Large intestine (tissue), 3 donors: ENCODE measurements around the gene CACTIN. TPM values are rescaled to one million over a fixed set of nuclear protein-coding genes. Genes with fewer than 3 reads are reported as not detected.

ENCODE experiments used
- DNase-seq, 2 donors: peaks; one replicate each; pipeline versions ENCODE4 v3.0.0 to v3.0.0-alpha.2; 2013
- H3K27ac ChIP-seq: one replicate; pipeline ENCODE4 v1.5.1; 2013; ENCODE audit warnings: low read length
- H3K27me3 ChIP-seq: 2 replicates; pipeline ENCODE4 v1.6.1; 2013; ENCODE audit warnings: low read length; ENCODE audit not compliant: control insufficient read depth, insufficient read depth
- H3K36me3 ChIP-seq: 2 replicates; pipeline ENCODE4 v1.6.1; 2013; ENCODE audit warnings: low read length; ENCODE audit not compliant: control insufficient read depth, insufficient read depth
- H3K4me1 ChIP-seq: one replicate; pipeline ENCODE4 v1.6.1; 2013; ENCODE audit warnings: low read length; ENCODE audit not compliant: control insufficient read depth, insufficient read depth
- H3K4me3 ChIP-seq: one replicate; pipeline ENCODE4 v1.5.1; 2013; ENCODE audit warnings: low read length
- H3K9me3 ChIP-seq: one replicate; pipeline ENCODE4 v1.6.1; 2013; ENCODE audit warnings: mild to moderate bottlenecking, low read depth, low read length, moderate library complexity; ENCODE audit not compliant: control insufficient read depth
- WGBS: methylation state at CpG from one replicate; pipeline ENCODE4 v1.1.5; 2013; ENCODE audit warnings: low lambda C conversion rate; ENCODE audit not compliant: insufficient coverage; 5-methylcytosine and 5-hydroxymethylcytosine counted together
- polyA plus RNA-seq: library from polyadenylated mRNA; unstranded; fragments of 120-200 nt; gene quantifications from one replicate; pipeline ENCODE4 v1.2.1, GENCODE V29; 2013

The CACTIN gene
- polyA plus RNA-seq, 1 donor: 17.5 TPM

DNA sequence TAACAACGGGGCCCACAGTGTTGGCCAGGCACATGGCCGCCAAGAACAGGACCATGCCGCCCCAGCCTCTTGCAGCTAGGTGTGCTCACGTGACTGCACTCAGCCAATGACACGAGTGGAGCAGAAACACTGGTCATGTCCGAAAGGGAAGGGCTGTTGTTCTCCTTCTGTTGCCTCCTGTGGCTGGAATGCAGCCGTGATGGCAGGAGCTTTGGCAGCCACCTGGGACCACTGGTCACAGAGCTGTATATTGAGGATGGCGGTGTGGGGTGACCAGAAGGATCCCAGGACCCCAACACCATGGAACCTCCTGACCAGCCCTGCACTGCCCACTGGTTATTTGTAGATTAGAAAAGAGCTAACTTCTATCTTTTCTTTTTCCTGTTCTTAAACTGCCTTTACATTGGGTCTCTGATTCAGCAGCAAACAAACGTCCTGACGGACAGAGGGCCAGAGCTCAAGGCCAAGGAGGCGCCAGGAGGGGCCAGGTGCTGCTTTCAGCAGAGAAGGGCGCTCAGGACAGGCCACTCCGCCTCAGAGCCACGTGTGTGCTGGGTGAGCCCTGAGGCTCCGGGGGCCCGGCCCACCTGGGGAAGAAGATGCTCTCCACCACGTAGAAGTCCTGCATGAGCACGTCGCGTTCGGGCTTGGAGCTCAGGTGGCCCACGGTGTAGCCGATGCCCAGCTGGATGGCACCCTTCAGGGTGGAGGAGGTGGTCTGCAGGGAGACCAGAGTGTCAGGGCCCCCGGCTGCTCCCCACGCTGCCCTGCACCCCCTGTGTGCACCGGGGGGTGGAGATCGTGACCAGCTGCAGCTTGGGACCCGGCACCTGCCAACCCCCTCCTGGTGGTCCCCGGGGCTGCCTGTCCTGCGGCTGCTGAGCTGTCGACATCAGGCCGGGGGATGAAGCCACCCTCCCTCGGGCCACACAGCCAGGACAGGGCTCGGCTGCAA lies 35.0 kb upstream of the CACTIN start:
- no peak for DNase-seq
- H3K27me3 ChIP-seq: no peaks in the 10 kb centered on the region
- H3K27ac ChIP-seq: no peak overlapping the region
- peaks cover 5% of the 10 kb centered on the region for H3K4me1 ChIP-seq
- H3K36me3 ChIP-seq: peaks cover 65% of the 10 kb centered on the region
- peaks cover 13% of the 10 kb centered on the region for H3K9me3 ChIP-seq
- WGBS: 100% methylated on average over 1 of the region's 34 CpGs
- no peak overlapping the region for H3K4me3 ChIP-seq

DNA sequence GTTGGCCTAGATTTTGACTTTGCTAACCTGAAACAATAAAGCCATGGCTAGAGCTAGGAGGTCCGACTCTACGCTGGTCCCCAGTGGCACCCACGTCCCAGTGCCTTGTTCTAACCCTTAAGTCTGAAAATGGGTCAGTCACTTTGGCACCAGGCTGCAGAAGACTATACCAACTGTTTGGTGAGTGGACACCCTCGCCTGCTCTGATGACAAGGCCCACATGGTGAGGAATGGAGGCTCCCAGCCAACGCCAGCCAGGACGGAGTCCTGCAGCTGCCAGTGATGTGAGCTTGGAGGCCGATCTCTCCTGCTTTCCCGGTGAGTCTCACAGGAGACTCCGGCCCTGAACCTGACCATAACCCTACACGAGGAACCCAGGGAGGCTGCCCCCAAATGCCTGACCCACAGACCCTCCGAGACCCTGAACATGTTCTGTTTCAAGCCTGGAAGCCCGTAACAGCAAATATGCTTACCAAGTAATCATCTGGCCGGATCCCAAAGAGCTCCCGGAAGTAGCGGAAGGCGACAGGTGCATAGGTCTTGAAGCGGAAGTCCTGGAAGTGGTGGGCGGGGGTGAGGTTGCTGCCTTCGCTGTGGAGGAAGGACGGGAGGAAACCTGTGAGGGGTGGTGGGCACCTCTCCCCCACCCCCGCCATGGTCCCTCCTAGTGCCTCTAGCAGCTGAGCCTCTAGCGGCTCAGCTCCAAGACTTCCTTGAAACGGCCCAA lies 34.1 kb upstream of the CACTIN start:
- Histone ChIP-seq H3K9me3 (peaks cover 18% of the 10 kb centered on the region), H3K27ac (no peak overlapping the region), H3K4me1 (no peaks in the 10 kb centered on the region), H3K27me3 (no peaks in the 10 kb centered on the region), H3K4me3 (no peak overlapping the region), H3K36me3 (peaks cover 67% of the 10 kb centered on the region)
- no peak for DNase-seq
- no CpG with 5 or more reads among the region's 23 CpGs for WGBS

DNA sequence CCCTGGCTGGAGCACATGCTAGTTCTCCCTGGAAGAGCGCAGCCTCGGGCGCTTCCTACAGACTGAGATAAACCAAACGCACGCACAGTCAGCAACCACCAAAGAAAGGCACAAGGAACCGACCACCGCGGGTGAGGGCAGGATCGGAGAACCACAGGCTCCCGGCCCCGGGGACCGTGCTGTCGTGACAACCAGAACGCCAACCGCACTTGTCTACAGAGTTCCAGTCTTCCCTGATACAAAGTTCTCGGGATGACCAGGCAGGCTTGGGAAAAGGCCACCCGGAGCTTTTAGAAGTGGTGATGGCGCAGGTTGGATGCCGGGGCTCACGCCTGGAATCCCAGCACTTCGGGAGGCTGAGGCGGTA lies 33.1 kb upstream of the CACTIN start:
- no peak for DNase-seq
- H3K27me3 ChIP-seq: no peaks in the 10 kb centered on the region
- H3K27ac ChIP-seq: no peak overlapping the region
- H3K4me3 ChIP-seq: no peak overlapping the region
- H3K4me1 ChIP-seq: no peaks in the 10 kb centered on the region
- no CpG with 5 or more reads among the region's 22 CpGs for WGBS
- peaks cover 18% of the 10 kb centered on the region for H3K9me3 ChIP-seq
- H3K36me3 ChIP-seq: peaks cover 65% of the 10 kb centered on the region

DNA sequence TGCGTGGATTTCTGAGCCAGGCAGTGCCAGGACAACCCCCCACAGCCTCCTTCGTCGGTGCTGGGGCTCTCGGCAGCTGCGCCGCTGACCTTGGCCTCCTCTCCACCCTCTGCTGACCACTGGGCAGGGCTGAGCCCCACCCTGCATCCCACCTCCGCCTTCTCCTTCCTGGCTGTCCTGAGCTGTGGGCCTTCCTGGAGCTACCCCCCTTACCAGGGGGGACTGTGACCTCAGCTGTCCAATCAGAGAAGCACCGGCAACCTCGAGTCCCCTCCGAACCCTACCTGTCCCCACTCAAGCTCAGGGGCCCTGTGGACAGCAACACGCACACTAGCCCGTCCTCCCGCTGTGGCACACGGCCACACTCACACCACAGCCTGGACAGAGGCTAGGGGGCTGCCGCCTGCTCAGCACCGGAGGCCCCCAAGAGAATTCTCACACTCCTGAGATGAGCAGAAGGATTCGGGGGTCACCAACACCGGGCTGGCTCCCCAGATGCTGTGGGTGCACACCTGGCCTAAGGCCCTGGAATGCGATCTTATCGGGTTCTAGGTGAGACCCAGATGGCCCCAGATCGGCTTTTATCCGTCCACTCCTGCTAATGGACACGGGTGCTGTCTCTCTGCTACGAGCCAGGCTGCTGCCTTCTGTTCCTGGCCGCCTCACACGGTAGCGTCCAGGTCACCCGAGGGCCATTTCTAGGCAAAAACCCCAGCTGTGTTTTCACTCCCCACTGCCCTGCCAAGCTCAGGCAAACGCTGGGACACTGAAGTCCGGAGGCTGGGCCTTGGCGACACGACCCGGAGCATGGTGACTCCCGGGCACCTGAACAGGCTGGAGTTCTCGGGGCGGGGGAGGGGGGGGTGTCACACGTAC lies 32.5 kb upstream of the CACTIN start:
- H3K27me3 ChIP-seq: no peaks in the 10 kb centered on the region
- no peak overlapping the region for H3K27ac ChIP-seq
- no peak for DNase-seq
- H3K36me3 ChIP-seq: peaks cover 63% of the 10 kb centered on the region
- peaks cover 18% of the 10 kb centered on the region for H3K9me3 ChIP-seq
- no peak overlapping the region for H3K4me3 ChIP-seq
- H3K4me1 ChIP-seq: no peaks in the 10 kb centered on the region
- WGBS: no CpG with 5 or more reads among the region's 37 CpGs

DNA sequence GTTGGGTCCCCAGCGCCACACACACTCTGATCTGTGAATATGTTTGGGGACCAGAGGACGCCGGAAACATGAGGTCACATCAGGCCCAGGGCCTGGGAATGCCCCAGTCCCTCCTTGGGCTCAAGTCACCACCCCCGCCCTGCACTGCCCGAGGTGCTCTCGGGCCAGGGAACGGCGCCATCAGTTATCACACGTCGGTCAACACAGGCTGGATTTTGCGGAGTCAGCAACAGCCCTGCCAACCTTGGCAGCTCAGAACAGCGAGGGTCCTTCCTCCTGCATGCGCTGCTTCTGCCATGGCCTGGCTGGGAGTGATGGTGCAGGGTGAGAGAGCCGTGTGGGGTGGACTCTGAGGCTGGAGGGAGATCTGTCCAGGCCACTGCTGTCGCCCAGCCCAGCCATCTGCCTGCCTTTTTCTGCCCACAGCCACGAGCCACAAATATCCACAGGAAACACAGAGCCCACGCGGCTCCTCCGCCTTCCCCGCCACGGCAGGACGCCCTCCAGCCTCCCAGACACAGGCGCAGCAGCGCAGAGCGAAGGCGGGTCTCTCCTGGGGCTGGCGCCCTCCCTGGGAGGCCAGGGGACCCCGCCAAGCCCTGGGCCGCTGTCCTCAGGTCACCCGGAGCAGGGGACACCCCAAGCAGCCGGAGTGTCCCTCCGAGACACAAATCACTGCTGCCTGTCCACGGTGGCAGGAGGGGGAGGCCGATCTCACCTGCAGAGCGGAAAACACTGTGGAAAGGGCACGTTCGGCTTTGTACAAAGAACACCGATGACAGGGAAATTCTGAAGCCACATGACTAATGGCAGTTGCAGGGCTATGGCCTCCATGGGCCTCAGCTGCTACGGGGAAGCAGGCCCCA lies 31.6 kb upstream of the CACTIN start:
- Histone ChIP-seq H3K36me3 (peaks cover 63% of the 10 kb centered on the region), H3K4me1 (no peaks in the 10 kb centered on the region), H3K27ac (no peak overlapping the region), H3K4me3 (no peak overlapping the region), H3K27me3 (no peaks in the 10 kb centered on the region), H3K9me3 (peaks cover 18% of the 10 kb centered on the region)
- no peak for DNase-seq
- no CpG with 5 or more reads among the region's 39 CpGs for WGBS

DNA sequence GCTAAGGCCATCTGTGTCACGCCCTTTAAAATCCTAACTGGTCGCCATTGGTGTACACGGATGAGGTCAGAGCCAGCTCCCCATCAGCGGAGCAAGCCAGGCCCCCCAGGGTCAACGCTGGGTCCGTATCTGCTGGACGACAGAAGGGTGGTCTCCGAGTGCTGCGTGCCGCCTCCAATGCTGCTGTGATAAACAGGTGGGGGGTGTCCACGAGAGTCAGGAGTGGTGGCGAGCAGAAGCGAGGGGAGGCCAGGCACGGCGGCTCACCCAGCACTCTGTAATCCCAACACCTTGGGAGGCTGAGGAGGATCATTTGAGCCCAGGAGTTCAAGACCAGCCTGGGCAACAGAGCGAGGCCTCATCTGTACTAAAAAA lies 30.8 kb upstream of the CACTIN start:
- peaks cover 68% of the 10 kb centered on the region for H3K36me3 ChIP-seq
- H3K27me3 ChIP-seq: no peaks in the 10 kb centered on the region
- no peak overlapping the region for H3K4me3 ChIP-seq
- no peak overlapping the region for H3K27ac ChIP-seq
- DNase-seq: no peak
- peaks cover 18% of the 10 kb centered on the region for H3K9me3 ChIP-seq
- WGBS: no CpG with 5 or more reads among the region's 16 CpGs
- no peaks in the 10 kb centered on the region for H3K4me1 ChIP-seq

DNA sequence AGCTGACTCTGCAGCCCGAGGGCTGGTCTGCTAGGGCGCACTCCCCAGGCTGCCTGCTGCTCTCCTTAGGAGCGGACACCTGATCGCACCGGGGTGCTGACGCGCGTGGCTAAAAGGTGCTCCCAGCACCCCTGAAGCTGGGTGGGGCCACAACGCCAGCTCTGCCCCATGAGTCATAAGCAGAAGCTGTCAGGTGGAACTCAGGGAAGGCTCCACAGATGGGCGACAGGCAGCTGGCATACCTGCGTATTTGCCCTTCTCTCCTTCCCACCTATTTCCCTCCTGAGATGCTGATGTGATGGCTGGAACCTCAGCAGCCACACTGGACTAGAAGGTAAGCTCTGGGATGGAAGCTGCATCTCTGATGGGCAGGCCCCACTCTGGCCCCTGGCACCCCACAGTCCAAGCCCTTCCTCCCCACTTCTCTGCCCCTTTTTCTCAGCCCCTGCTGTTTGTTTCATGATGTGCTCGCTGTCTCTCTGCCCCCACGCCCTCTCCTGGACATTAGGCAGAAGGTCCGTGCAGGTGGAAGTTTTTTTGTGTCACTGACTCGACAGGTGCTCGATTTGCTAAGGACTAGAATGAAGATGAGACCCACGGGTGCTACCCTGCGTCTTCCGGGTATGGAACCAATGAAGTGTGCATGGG lies 30.3 kb upstream of the CACTIN start:
- H3K27me3 ChIP-seq: no peaks in the 10 kb centered on the region
- H3K36me3 ChIP-seq: peaks cover 68% of the 10 kb centered on the region
- H3K27ac ChIP-seq: no peak overlapping the region
- H3K4me3 ChIP-seq: no peak overlapping the region
- peaks cover 16% of the 10 kb centered on the region for H3K9me3 ChIP-seq
- no CpG with 5 or more reads among the region's 19 CpGs for WGBS
- no peaks in the 10 kb centered on the region for H3K4me1 ChIP-seq
- DNase-seq: no peak

DNA sequence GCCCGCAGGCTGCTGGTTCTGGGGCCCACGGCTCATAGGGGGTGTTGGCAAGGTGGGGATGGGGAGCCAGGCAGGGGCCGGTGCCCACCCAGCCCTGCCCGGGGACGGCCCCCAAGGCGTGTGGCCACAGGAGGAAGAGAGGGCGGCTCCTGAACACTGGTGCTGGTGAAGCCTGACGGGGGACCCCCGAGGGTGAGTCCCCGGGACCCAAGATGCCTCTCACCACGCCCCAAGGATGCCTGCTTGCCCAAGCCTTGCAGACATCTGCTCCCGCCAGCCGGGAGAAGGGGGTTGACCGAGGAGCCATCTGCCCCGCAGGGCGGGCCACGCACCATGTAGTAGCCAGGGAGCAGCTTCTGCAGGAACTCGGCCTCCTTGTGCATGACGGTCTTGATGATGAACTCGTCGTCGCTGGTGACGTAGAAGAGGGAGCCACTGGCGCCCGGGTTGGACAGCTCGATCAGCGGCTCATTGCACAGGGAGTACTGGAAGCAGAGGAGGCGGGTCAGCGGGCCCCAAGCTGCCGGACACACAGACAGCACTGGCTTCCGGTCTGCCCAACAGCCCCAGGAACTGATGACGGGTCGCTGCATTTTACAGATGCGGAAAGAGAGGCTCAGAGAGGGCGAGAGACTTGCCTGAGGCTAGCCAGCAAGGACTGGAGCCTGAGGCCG lies 29.6 kb upstream of the CACTIN start:
- DNase-seq: no peak

More for the DNA sequence above, 29.6 kb upstream of the CACTIN start:
- no peaks in the 10 kb centered on the region for H3K27me3 ChIP-seq
- H3K36me3 ChIP-seq: peaks cover 68% of the 10 kb centered on the region
- peaks cover 11% of the 10 kb centered on the region for H3K9me3 ChIP-seq
- no CpG with 5 or more reads among the region's 36 CpGs for WGBS
- H3K4me1 ChIP-seq: no peaks in the 10 kb centered on the region
- H3K27ac ChIP-seq: no peak overlapping the region
- H3K4me3 ChIP-seq: no peak overlapping the region
